Naive thymus-derived CD8-positive, alpha-beta T cell (primary cell): ENCODE data around the gene DLG2. TPM values are rescaled to one million over a fixed set of nuclear protein-coding genes. Genes with fewer than 3 reads are reported as not detected.

Experiments used
- ATAC-seq, 2 donors: fragments of 150-1000 bp; cut with Tn5 transposase in 1 of 2; sonication (Bioruptor Pico), chemical (Tn5 transposase) in 1 of 2; 1 replicate in 1 of 2; 2 replicates in 1 of 2; pipeline ENCODE4 v1.10.0; 2021; ENCODE audit warnings: mild to moderate bottlenecking in 2 of 2, moderate library complexity in 2 of 2
- POLR2A ChIA-PET: fragments of 350-600 bp; sonication (Branson Sonifier 250); formaldehyde crosslinking; loops from one replicate; lab custom pipeline; 2021; ENCODE audit warnings: antibody characterized with exemption; lab: Charles Lee
- DNase-seq, 10 donors: peaks; one replicate each; pipeline versions ENCODE4 v3.0.0 to v3.0.0-alpha.2; 2020 to 2022
- H3K27ac Mint-ChIP-seq, 10 donors: one replicate each; pipeline ENCODE4 v1.8.0; 2020 to 2022; ENCODE audit warnings: mild to moderate bottlenecking in 10 of 10, mixed read lengths in 10 of 10, moderate library complexity in 4 of 10, inconsistent platforms in 1 of 10
- H3K27me3 Mint-ChIP-seq, 5 donors: one replicate each; pipeline ENCODE4 v1.8.0; 2021 to 2022; ENCODE audit warnings: mixed read lengths in 5 of 5
- H3K36me3 Mint-ChIP-seq, 3 donors: one replicate each; pipeline ENCODE4 v1.8.0; 2020 to 2022; ENCODE audit warnings: mixed read lengths in 3 of 3, mild to moderate bottlenecking in 2 of 3, inconsistent platforms in 1 of 3
- H3K4me1 Mint-ChIP-seq, 4 donors: one replicate each; pipeline ENCODE4 v1.8.0; 2021 to 2022; ENCODE audit warnings: mixed read lengths in 4 of 4
- H3K4me3 Mint-ChIP-seq, 10 donors: one replicate each; pipeline ENCODE4 v1.8.0; 2020 to 2022; ENCODE audit warnings: mild to moderate bottlenecking in 10 of 10, mixed read lengths in 10 of 10, moderate library complexity in 6 of 10, inconsistent platforms in 1 of 10
- H3K9me3 Mint-ChIP-seq, 9 donors: one replicate each; pipeline ENCODE4 v1.8.0; 2020 to 2022; ENCODE audit warnings: mixed read lengths in 9 of 9, mild to moderate bottlenecking in 3 of 9, inconsistent platforms in 1 of 9, moderate library complexity in 1 of 9
- polyA plus RNA-seq, 3 donors: library from polyadenylated mRNA; unstranded; fragments of 300-500 nt; fragmentation: Illumina TruSeq; gene quantifications; one replicate each; pipeline ENCODE4 v1.2.3, GENCODE V29; 2021
- total RNA-seq, 8 experiments: library from RNA in 2 of 8; stranded (reverse) in 2 of 8; gene quantifications; one replicate each; pipeline ENCODE4 v1.2.3 and lab custom pipeline; 2021 to 2026

Gene DLG2
- total and polyA plus RNA-seq, 5 experiments from 2014 or later: 0.86 to 6.2 (median 2.5) TPM

DNA sequence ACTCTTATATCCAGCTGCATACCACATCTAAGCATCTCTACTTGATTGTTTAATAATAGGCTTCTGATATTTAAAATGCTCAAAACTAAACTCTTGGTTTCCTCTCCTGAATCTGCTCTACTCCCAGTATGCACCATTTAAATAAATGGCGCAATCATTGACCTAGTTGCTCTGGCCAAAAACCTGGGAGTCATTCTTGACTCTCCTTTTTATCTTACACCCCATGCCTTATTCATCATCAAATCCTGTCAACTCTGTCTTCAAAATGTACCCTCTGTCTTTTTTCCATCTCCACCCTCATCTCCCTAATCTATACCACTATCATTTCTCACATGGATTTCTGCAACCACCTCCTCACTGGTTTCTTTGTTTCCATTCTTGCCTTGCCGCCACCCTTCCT lies 1941.4 kb downstream of the DLG2 start:
- Mint-ChIP-seq H3K36me3 (no peaks in the 10 kb centered on the region), H3K9me3 (no peaks in the 10 kb centered on the region), H3K27ac (no peak overlapping the region), H3K27me3 (peaks cover 4 to 24% (median 9%) of the 10 kb centered on the region in 5 donors), H3K4me1 (no peaks in the 10 kb centered on the region), H3K4me3 (no peak overlapping the region)
- ATAC-seq: no peak
- DNase-seq: no peak
- POLR2A ChIA-PET: no interaction called here

DNA sequence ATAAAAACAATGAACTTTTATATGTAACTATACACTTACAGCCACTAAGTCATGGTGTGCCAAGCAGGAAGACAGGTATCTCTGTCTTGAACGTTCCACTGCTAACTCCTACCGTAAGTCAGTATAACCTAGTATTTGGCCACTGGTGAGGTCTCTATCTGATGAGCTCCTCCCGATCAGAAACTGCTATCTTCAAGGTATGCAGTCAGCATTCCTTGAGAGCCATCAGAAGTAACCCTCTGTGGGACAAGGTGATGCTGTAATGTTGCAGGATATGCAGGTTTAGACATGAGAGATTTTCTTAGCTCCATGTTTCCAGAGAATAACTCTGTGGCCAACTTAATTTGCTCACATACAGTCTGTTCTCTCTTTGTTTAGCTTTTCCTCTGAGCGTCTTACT lies 1943.1 kb downstream of the DLG2 start:
- Mint-ChIP-seq H3K9me3 (no peaks in the 10 kb centered on the region), H3K27me3 (peaks cover 4 to 27% (median 9%) of the 10 kb centered on the region in 5 donors), H3K4me3 (no peak overlapping the region), H3K27ac (no peak overlapping the region), H3K4me1 (no peaks in the 10 kb centered on the region), H3K36me3 (no peaks in the 10 kb centered on the region)
- no peak for DNase-seq
- ATAC-seq: no peak
- POLR2A ChIA-PET: no interaction called here

DNA sequence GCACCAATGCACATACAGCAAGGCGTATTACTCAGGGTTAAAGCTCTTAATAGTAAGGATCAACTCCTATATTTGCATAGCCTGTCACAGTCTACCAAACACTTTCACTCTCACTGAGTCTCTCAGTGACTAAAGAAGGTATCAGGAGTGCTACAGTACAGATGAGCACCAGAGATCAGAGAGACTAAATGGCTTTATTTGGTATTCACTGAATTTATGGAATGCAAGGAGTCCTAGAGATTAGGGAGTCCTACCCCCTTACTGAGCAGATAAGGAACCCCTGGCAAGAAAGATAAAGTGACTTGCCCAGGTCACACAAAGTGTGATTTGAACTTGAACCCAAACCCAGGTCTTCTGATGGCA lies 1944.6 kb downstream of the DLG2 start:
- Mint-ChIP-seq H3K36me3 (no peaks in the 10 kb centered on the region), H3K27ac (no peak overlapping the region), H3K9me3 (no peaks in the 10 kb centered on the region), H3K27me3 (peaks cover 0 to 27% (median 8%) of the 10 kb centered on the region in 5 donors), H3K4me1 (no peaks in the 10 kb centered on the region), H3K4me3 (no peak overlapping the region)
- no peak for ATAC-seq
- DNase-seq: no peak
- POLR2A ChIA-PET: no interaction called here

DNA sequence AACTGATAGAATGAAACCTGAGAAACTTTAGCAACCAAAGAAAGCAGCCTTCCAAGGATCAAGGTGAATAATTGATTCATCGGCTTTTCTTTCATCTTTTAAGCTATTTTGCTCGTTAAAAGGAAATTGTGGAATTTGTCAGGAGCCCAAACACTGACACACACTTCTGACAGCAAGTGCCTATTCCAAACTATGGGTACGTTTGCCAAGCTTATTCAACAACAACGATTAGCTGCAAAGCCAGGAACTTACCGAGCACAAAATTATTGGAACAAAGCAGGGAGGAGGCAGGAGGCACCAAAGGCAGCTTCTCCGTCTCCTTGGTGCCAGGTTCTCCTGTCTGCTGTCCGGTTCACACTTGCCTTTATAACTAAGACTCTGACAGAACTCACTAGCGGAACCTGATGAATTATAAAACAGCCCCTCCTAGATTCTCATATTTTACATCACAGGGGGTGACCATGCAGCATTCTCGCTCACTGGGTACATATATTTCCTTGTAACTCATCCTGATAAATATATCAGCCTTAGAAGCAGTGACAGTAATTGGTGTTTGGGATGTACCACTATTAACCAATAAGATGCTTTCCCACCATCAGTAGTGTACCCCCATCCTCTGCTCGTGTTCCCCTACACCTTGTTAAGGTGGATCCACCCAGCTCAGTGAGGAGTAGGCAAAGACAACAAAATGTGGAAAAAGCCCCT lies 1945.1 kb downstream of the DLG2 start:
- no peaks in the 10 kb centered on the region for H3K4me1 Mint-ChIP-seq
- no peak for DNase-seq
- no peaks in the 10 kb centered on the region for H3K36me3 Mint-ChIP-seq
- POLR2A ChIA-PET: no interaction called here
- H3K27ac Mint-ChIP-seq: no peak overlapping the region
- no peak overlapping the region for H3K4me3 Mint-ChIP-seq
- peaks cover 0 to 27% (median 8%) of the 10 kb centered on the region in 5 donors for H3K27me3 Mint-ChIP-seq
- ATAC-seq: no peak
- no peaks in the 10 kb centered on the region for H3K9me3 Mint-ChIP-seq

DNA sequence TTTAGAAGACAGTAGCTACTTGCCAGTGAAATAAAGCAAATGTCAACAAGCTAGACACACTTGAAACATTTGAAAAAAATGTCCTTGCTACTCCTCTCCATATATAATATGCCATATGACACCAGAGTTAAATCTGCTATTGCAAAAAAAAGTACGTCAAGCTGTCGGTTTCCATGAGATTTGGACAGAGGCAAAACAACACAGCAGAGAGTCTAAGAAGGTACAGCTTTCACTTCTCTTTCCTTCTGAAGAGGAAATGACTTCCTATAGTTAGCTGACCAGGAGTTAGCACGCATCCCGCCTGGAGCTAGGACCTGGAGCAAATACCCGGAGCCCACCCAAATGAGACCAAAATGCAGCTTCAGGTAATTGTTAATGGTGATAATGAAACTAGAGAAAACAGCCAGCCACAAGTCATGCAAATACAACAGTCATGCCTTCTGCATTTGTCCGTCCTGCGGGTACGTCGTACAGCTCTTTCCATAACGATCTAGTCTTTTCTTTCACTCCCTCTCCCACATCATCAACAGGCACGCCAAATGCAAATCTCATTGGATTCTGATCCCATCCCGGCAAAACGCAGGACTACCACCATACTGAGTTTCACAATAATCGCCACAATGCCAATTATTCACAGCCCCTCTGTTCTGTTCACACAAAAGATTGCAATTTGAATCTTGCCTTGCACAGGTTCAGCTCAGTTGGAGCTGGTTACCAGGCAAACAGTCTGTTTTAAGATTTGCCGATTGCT lies 1945.9 kb downstream of the DLG2 start:
- H3K27me3 Mint-ChIP-seq: peaks cover 0 to 24% (median 8%) of the 10 kb centered on the region in 5 donors
- POLR2A ChIA-PET: no interaction called here
- DNase-seq: no peak
- no peak overlapping the region for H3K4me3 Mint-ChIP-seq
- no peak for ATAC-seq
- H3K4me1 Mint-ChIP-seq: no peaks in the 10 kb centered on the region
- no peaks in the 10 kb centered on the region for H3K9me3 Mint-ChIP-seq
- H3K27ac Mint-ChIP-seq: no peak overlapping the region
- no peaks in the 10 kb centered on the region for H3K36me3 Mint-ChIP-seq

GRCh38 chr11:83680321-83680720 lies 1946.8 kb downstream of the DLG2 start:
- no peaks in the 10 kb centered on the region for H3K4me1 Mint-ChIP-seq
- H3K9me3 Mint-ChIP-seq: no peaks in the 10 kb centered on the region
- DNase-seq (no peak), ATAC-seq (no peak)
- POLR2A ChIA-PET: no interaction called here
- H3K36me3 Mint-ChIP-seq: no peaks in the 10 kb centered on the region
- peaks cover 0 to 16% (median 8%) of the 10 kb centered on the region in 5 donors for H3K27me3 Mint-ChIP-seq
- no peak overlapping the region for H3K4me3 Mint-ChIP-seq
- no peak overlapping the region for H3K27ac Mint-ChIP-seq

GRCh38 chr11:83678831-83679584 lies 1948.1 kb downstream of the DLG2 start:
- no peak for DNase-seq
- Mint-ChIP-seq H3K4me1 (no peaks in the 10 kb centered on the region), H3K4me3 (no peak overlapping the region), H3K27me3 (peaks cover 0 to 14% (median 6%) of the 10 kb centered on the region in 5 donors), H3K27ac (no peak overlapping the region), H3K36me3 (no peaks in the 10 kb centered on the region), H3K9me3 (no peaks in the 10 kb centered on the region)
- no peak for ATAC-seq
- POLR2A ChIA-PET: no interaction called here

DNA sequence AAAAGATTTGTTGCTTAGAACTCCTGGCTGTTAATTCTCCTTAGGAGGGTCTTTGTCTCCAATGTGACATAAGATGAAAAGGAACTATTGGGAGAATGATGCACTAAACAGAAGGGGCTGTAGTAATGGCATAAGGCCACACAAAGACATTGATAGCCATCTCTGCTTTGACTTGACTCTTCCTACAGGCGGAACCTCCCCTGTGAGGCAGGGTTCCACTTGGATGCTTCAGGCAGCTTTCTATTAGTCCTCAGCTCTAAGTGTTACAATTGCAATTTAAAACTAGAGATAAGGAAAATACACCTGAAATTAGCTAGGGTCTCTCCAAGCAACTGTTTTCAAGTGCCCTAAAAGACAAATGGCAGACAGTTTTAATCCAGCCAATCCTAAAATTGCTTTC lies 1949.4 kb downstream of the DLG2 start:
- no peaks in the 10 kb centered on the region for H3K36me3 Mint-ChIP-seq
- no peak for ATAC-seq
- H3K4me3 Mint-ChIP-seq: no peak overlapping the region
- POLR2A ChIA-PET: no interaction called here
- peaks cover 1 to 14% (median 6%) of the 10 kb centered on the region in 5 donors for H3K27me3 Mint-ChIP-seq
- no peaks in the 10 kb centered on the region for H3K4me1 Mint-ChIP-seq
- no peak overlapping the region for H3K27ac Mint-ChIP-seq
- H3K9me3 Mint-ChIP-seq: no peaks in the 10 kb centered on the region
- no peak for DNase-seq

DNA sequence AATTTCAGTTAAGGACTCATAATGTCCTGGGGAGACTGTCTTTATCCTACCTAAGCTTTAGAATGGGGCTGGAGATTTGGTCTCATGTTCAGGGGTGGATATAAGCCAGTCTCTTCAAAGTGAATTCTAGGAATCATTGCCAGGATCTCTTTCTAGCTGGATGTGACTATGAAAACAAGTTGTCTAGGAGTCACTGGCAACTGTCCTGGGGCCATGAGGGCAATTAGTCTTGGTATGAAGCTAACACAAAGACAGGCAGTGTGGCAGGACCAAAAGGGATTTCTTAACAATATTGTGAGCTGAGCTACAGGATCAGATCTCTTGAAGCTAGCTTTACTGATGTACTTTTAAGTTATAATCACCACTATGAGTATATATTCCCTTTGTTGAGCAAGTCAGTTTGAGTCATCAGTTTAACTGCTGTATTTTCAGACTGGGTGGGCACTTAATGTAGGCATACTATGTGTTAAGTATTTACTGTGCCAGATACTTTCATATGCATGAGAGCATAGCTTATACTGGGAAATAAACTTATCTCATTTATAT lies 1951.0 kb downstream of the DLG2 start:
- ATAC-seq (no peak), DNase-seq (no peak)
- H3K27me3 Mint-ChIP-seq: peaks cover 3 to 17% (median 9%) of the 10 kb centered on the region in 5 donors

GRCh38 chr11:83674102-83674896 lies 1952.8 kb downstream of the DLG2 start:
- POLR2A ChIA-PET: no interaction called here
- no peak overlapping the region for H3K27ac Mint-ChIP-seq
- no peaks in the 10 kb centered on the region for H3K9me3 Mint-ChIP-seq
- DNase-seq (no peak), ATAC-seq (no peak)
- no peaks in the 10 kb centered on the region for H3K4me1 Mint-ChIP-seq
- no peaks in the 10 kb centered on the region for H3K36me3 Mint-ChIP-seq
- no peak overlapping the region for H3K4me3 Mint-ChIP-seq
- H3K27me3 Mint-ChIP-seq: peaks cover 3 to 11% (median 9%) of the 10 kb centered on the region in 5 donors

More for the DNA sequence above, 1951.0 kb downstream of the DLG2 start:
- Mint-ChIP-seq H3K9me3 (no peaks in the 10 kb centered on the region), H3K27ac (no peak overlapping the region), H3K36me3 (no peaks in the 10 kb centered on the region), H3K4me1 (no peaks in the 10 kb centered on the region), H3K4me3 (no peak overlapping the region)
- POLR2A ChIA-PET: no interaction called here

DNA sequence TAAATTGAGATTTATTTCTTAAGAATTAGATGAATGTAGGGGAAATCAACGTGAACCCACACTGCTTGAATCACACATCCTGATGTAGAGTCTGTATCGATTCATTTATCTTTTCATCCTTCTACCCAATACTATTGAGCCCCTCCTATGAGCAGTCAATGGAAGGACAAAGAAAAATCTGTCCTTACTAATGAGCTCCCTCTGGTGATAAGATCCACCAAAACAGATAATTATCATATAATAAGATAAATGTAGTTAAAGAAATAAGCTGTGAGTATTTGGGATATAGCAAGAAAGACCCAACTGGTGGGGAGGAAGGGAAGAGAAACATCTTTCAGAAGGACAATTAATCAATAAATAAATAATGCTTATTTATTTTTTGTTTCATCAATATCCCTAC lies 1955.9 kb downstream of the DLG2 start:
- no peaks in the 10 kb centered on the region for H3K4me1 Mint-ChIP-seq
- no peak for DNase-seq
- POLR2A ChIA-PET: no interaction called here

DNA sequence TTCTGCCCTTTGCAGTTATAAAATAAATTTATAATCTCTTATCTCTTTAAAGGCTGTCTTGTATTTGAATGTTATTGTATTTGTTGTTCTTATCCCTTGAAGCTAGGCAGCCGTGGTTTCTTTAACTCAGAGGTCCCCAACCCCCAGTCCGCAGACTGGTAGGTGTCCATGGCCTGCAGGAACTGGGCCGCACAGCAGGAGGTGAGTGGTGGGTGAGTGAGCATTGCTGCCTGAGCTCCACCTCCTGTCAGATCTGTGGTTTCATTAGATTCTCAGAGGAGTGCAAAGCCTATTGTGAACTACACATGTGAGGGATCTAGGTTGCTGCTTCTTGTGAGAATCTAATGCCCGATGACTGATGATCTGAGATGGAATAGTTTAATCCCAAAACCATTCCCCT lies 1961.0 kb downstream of the DLG2 start:
- POLR2A ChIA-PET: no interaction called here
- Mint-ChIP-seq H3K4me1 (no peaks in the 10 kb centered on the region), H3K4me3 (no peak overlapping the region), H3K27me3 (peaks cover 2 to 17% (median 5%) of the 10 kb centered on the region in 5 donors), H3K27ac (no peak overlapping the region), H3K36me3 (no peaks in the 10 kb centered on the region), H3K9me3 (peaks cover 0 to 4% (median 0%) of the 10 kb centered on the region in 9 donors)
- ATAC-seq: no peak
- DNase-seq: no peak

More for the DNA sequence above, 1955.9 kb downstream of the DLG2 start:
- Mint-ChIP-seq H3K4me3 (no peak overlapping the region), H3K27me3 (peaks cover 3 to 20% (median 6%) of the 10 kb centered on the region in 5 donors), H3K9me3 (no peaks in the 10 kb centered on the region), H3K36me3 (no peaks in the 10 kb centered on the region), H3K27ac (no peak overlapping the region)
- ATAC-seq: no peak
